SIG-M5 (cell line): Measurements from ENCODE around the gene TCEAL3.
"Not testable (repeated sequence)": the region's sequence is repeated elsewhere in the genome, so short reads cannot be mapped to it uniquely, and the experiment has no call there.

Experiments
- DNase-seq: peaks from one replicate; lab custom pipeline; 2025; lab: John Stamatoyannopoulos, UW

TCEAL3 gene

DNA sequence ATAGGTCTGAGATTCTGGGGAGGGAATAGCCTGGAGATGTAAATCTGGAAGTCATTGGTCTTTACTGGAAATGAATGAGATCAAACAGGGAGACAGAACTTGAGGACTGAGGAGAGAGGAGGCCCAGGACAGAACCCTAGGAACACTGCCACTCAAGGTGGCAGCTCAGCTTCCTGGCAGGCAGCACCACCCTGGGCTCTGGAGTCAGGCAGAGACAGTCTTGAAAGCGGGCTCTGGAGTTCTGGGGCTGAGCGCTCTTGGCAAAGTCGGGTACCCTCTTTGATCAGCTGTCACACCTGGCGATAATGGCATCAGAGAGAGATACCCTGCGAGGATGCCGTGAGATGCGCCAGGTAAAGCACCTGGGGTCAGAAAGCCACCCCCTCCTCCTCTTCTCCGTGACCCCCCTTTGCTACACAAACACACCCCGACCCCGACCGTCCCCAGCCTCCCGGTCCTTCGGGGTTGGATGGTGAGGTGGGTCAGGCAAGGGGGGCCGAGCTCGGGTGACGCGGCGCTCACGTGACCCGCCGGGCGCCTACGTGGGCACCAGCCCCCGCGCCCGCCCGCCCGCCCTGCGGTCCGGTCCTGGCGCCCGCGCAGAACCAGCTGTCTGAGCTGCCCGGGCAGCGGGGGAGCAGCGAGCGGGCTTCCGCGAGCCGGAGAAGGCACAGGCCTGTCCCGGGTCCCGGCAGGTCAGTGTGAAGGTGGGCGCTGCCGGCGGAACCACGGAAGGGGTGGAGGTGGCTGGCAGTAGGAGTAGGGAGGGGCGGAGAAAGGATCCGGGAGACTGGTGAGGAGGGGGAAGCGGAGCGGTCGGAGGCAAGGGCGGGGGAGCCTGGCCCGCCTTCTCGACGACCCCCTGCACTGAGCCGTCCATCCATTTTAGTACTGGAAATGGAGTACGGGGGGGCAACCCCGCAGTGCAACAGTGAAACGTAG is at the start of gene TCEAL3:
TSS of gene TCEAL3 (plus strand) at position 600 of the 942 bp plus-strand sequence. CDS start 1,102 bp downstream, outside the sequence.
- DNase-seq: no peak

DNA sequence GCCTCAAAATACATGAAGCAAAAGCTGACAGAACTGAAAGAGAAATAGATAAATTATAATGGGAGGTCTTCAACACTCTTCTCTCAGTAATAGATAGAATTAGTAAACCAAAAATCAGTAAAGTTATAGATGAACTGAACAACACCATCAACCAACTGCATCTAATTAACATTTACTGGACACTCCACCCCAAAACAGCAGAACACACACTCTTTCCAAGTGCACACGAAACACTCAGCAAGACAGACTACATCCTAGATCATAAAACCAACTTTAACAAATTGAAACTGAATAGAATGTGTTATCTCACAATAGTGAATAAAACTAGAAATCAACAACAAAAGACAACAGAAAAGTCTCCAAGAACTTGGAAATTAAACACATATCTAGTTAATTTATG is 47.5 kb upstream of the TCEAL3 start:
- no peak for DNase-seq

- DNase-seq: no peak
These were observed 45.0 kb upstream of the TCEAL3 start for GRCh38 chrX:103562801-103563200.

- no peak for DNase-seq
These were observed 42.6 kb upstream of the TCEAL3 start for GRCh38 chrX:103565197-103565596.

- no peak for DNase-seq
These were observed 42.0 kb upstream of the TCEAL3 start for GRCh38 chrX:103565752-103566151.

GRCh38 chrX:103571121-103571520 is 36.6 kb upstream of the TCEAL3 start:
- DNase-seq: no peak

DNA sequence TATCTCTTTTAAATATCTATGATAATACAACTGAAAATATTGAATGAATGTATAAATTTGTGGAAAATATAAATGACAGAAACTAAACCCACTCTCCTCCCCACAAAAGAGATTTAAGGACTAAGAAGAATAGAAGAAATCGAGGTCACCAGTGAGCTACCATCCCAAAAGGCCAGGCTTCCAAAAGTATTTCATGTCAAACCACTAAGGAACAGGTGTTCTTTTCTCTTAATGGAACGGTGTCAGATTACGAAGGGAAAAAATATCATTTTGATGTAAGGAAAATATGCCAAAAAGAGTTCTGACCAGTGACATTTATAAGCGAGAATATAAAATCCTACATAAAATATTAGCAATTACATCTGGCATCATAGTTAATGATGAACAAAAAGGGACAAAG is 36.0 kb upstream of the TCEAL3 start:
- DNase-seq: no peak

GRCh38 chrX:103573202-103573601 is 34.6 kb upstream of the TCEAL3 start:
- no peak for DNase-seq

DNA sequence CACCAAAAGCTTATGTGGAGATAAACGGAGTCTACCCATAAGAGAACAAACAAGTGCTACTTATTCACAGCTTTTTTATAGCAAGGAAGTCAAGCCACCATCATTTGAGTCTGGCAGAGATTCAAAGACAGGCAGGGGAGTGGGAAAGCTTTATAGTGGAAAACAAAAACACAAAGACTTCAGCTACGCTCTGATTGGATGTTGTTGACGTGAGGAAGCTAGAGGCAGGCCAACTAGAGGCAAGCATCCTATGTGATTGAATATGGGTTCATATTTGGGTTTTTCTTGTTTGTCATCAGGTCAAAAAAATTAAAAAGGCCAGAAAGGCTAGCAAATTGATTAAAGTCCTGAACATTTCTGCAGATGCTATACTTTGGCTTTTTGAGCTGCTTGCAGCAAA is 23.2 kb upstream of the TCEAL3 start:
- no peak for DNase-seq

DNA sequence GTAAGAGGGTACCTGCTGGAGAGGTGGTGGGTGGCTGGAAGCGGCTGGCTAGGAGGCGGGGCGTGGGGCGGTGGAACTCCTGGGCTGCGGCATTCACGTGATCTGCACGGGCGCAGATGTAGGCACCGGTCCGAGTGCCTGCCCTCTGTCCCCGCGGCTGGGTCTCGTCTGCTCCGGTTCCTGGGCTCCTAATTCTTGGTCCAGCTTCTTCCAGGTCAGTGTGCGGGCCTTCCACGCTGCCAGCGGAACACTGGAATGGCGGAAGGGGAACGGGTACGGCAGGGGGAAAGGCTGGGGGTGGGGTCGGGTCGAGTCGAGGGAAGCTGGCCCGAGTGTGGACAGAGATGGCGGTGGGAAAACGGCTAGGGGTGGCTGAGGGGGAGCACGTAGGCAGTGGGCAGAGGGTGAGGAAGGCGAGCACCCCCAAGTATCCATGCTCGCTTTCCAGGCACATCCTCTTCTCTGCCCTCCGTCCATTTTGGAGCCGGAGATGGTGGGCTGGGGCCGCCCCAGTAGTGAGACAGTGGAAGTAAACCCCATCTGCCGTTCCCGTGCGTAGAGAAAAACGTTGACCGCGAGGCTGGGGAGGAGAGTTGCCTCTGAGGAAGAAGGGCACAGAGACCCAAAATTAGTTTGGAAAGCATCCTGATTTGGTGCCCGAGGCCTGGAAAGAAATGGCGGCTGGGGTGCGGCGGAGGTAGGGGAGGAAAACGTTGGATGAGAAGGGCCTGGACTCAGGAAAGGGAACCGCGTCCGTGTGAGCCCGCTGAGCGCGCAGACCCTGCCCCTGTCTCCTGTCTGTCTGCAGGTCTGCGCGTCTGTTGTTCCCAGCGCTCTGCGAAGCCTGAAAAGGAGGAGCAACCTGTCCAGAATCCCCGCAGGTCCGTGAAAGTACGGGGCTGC is 22.1 kb upstream of the TCEAL3 start, which contains the start of gene TCEAL4:
TSS of gene TCEAL4 (plus strand) at position 105 of the 903 bp plus-strand sequence. CDS start 1,161 bp downstream, outside the sequence.
- no peak for DNase-seq

DNA sequence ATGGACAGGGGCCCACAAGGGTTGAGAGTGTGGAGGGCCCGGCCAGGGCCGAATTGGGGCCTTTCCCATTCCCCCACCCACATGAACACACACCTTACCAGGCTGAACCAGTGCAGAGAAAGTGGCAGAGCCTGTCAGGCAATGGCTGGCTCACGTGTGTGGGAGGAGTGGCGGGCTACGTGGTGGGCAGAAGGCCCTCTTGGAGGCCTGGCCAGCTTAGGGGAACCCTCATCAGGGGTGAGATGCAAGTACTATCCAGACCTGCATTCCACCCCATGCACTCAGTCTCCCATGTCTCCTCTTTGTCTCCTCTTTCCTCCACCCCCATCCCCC is 21.5 kb upstream of the TCEAL3 start:
- no peak for DNase-seq

DNA sequence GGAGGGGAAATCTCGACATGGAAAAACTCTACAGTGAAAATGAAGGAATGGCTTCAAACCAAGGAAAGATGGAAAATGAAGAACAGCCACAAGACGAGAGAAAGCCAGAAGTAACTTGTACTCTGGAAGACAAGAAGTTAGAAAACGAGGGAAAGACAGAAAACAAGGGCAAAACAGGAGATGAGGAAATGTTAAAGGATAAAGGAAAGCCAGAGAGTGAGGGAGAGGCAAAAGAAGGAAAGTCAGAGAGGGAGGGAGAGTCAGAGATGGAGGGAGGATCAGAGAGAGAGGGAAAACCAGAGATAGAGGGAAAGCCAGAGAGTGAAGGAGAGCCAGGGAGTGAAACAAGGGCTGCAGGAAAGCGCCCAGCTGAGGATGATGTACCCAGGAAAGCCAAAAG is 21.1 kb upstream of the TCEAL3 start:
- no peak for DNase-seq

- DNase-seq: not testable (repeated sequence)
These were observed 15.5 kb upstream of the TCEAL3 start for GRCh38 chrX:103592295-103592694.

GRCh38 chrX:103595202-103595601 is 12.6 kb upstream of the TCEAL3 start:
- not testable (repeated sequence) for DNase-seq

DNA sequence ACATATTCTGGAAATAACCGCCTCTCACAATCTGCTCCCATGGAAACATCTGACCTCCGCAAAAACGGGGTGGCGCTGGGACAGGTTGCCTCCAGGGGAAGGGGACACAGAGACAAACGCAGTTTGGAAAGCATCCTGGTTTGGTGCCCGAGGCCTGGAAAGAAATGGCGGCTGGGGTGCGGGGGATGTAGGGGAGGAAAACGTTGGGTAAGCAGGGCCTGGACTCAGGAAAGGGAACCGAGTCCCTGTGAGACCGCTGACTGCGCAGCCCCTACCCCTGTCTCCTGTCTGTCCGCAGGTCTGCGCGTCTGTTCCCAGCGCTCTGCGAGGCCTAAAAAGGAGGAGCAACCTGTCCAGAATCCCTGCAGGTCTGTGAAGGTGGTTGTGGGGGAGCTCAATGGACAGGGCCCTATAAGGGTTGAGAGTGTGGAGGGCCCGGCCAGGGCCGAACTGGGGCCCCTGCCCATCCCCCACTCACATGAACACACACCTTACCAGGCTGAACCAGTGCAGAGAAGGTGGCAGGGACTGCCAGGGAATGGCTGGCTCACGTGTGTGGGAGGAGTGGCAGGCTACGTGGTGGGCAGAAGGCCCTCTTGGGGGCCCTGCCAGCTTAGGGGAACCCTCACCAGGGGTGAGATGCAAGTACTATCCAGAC is 672 bp downstream of the TCEAL3 start:
- no peak for DNase-seq

GRCh38 chrX:103610282-103610681 is 2.5 kb downstream of the TCEAL3 start:
- DNase-seq: no peak

DNA sequence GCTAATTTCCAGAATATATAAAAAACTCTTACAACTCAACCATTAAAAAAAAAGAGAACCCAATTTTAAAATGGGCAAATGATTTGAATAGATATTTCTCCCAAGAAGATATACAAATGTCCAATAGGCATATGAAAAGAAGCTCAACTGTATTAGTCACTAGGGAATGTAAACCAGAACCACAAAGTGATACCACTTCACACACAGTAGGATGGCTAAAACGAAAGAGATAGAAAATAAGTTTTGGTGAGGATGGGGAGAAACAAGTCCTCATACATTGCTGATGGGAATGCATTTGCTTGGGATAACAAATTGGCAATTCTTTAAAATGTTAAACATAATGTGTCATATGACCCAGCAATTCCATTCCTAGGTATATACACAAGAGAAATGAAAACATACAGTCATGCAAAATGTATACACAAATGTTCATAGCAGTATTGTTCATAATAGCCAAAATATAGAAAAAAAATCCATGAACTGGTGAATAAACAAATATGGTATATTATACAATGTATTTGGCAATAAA is 5.7 kb downstream of the TCEAL3 start:
- no peak for DNase-seq

DNA sequence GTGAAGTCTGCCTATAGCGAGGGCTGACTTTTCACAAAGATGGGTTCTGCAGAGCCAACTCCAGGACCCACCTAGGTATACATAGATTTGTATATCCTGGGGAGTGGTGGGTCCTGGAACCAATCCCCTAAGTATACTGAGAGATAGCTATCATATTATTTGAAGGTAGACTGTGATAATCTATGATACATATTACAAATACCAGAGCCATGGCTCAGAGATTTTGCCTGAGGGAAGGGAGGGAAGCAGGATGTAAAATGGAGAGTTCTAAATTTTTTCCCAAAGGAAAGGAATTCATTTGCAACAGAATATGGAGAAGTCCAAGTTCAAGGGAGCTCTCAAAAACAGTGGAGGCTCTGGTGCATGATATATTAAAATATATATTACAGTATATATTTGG is 7.2 kb downstream of the TCEAL3 start:
- DNase-seq: no peak

DNA sequence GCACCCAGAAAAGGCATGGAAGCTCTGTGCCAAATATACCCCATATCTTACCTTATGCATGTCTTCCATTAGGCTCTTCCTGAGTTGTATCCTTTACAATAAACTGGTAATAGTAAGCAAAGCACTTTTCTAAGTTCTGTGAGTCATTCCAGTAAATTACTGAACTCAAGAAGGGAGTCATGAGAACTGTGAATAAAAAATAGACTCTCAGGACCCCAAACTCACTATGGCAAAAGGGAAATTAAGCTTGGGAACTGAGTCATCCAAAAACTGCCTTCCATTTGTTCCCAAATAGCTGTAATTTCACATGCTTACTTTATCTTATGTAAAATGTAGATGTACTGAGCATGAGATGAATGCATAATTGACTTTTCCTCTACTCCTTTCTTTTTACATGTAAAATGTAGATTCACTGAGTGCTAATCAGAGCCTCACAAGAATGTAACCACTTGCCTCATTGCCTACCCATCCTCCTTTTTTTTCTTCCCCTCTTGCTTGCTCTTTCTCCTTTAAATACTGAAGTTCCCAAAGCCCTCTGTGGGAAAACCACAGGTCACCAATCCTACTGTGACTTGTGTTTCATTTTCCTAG is 8.1 kb downstream of the TCEAL3 start:
- DNase-seq: no peak

- DNase-seq: no peak
These were observed 9.0 kb downstream of the TCEAL3 start for GRCh38 chrX:103616676-103617186.

DNA sequence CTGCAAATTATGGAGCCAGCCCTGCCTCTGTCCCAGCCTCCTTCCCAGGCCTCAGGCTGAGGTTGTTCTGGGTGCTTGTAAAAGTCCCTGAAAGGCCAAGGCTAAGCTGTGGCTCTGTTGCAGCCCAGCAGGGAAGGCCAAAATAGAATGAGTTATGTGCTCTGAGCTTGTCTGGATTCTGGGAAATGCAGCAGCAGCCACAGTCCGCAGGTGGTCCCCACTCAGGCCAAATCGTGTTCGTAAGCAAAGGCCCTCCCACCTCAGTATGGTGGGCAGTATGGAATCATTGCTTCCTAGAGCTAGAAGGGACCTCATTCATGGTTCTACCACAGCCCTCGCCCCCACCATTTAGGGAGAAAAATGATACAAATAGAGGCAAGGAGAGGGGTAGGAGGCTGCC is 16.3 kb downstream of the TCEAL3 start:
- no peak for DNase-seq
